ENCODE data around the gene PIK3R5.
A peak's percentile ranks its signal among the peaks of the same experiment; 100 is the strongest.

- TF ChIP-seq CTCF (IDR thresholded peaks at IDR 0.05) (peak; percentile 65; the same call in 2 of the 3 replicates), CBX2 (IDR thresholded peaks at IDR 0.05; ENCODE audit: borderline replicate concordance, low read depth) (no peak), HDAC2 (IDR thresholded peaks at IDR 0.05) (no peak), JUN (IDR thresholded peaks at IDR 0.05) (no peak), POLR2A (IDR thresholded peaks at IDR 0.05; ENCODE audit: low read length) (no peak), CHD2 (IDR thresholded peaks at IDR 0.05; ENCODE audit: low read length, partially characterized antibody) (no peak)
Measured at GRCh38 chr17:8887834-8888703, 77.4 kb downstream of the PIK3R5 start.

Data from A549 (cell line).